Midbrain (tissue), 1 donor: Measurements from ENCODE around the gene C12orf56.
"Not testable (repeated sequence)": the region's sequence is repeated elsewhere in the genome, so short reads cannot be mapped to it uniquely, and the experiment has no call there.

ENCODE experiments used
- DNase-seq: peaks from one replicate; lab custom pipeline; 2025; lab: John Stamatoyannopoulos, UW

The C12orf56 gene

GRCh38 chr12:64304571-64304970 is 86.0 kb downstream of the C12orf56 start:
- DNase-seq, result no peak

- DNase-seq, result no peak
Observed at GRCh38 chr12:64299628-64300027, 90.9 kb downstream of the C12orf56 start.

GRCh38 chr12:64296301-64296700 is 94.3 kb downstream of the C12orf56 start:
- no peak for DNase-seq

- no peak for DNase-seq
Observed at GRCh38 chr12:64293654-64294364, 96.7 kb downstream of the C12orf56 start.

GRCh38 chr12:64293174-64293573 is 97.4 kb downstream of the C12orf56 start:
- DNase-seq, result not testable (repeated sequence)

- no peak for DNase-seq
Observed at GRCh38 chr12:64286521-64286920, 104.0 kb downstream of the C12orf56 start.

- DNase-seq, result no peak
Observed at GRCh38 chr12:64284256-64284655, 106.3 kb downstream of the C12orf56 start.

- no peak for DNase-seq
Observed at GRCh38 chr12:64278421-64278820, 112.1 kb downstream of the C12orf56 start.

- DNase-seq, result no peak
Observed at GRCh38 chr12:64273527-64274403, 116.8 kb downstream of the C12orf56 start.

- no peak for DNase-seq
Observed at GRCh38 chr12:64270411-64270810, 120.1 kb downstream of the C12orf56 start.

- DNase-seq, result no peak
Observed at GRCh38 chr12:64269161-64269560, 121.4 kb downstream of the C12orf56 start.

- DNase-seq, result no peak
Observed at GRCh38 chr12:64268409-64268808, 122.1 kb downstream of the C12orf56 start.

- DNase-seq, result no peak
Observed at GRCh38 chr12:64265839-64266238, 124.7 kb downstream of the C12orf56 start.

GRCh38 chr12:64261813-64262212 is 128.7 kb downstream of the C12orf56 start:
- DNase-seq, result no peak

- DNase-seq, result no peak
Observed at GRCh38 chr12:64258576-64258975, 132.0 kb downstream of the C12orf56 start.

- peak; percentile 75 for DNase-seq
Observed at GRCh38 chr12:64256166-64256800, 134.3 kb downstream of the C12orf56 start.

- DNase-seq, result no peak
Observed at GRCh38 chr12:64255249-64255648, 135.3 kb downstream of the C12orf56 start.

GRCh38 chr12:64253356-64253755 is 137.2 kb downstream of the C12orf56 start:
- DNase-seq, result no peak

- peak; percentile 43 for DNase-seq
Observed at GRCh38 chr12:64252681-64253080, 137.9 kb downstream of the C12orf56 start.

- no peak for DNase-seq
Observed at GRCh38 chr12:64243809-64244208, 146.7 kb downstream of the C12orf56 start.

- no peak for DNase-seq
Observed at GRCh38 chr12:64240781-64241180, 149.8 kb downstream of the C12orf56 start.

- no peak for DNase-seq
Observed at GRCh38 chr12:64237382-64237781, 153.2 kb downstream of the C12orf56 start.

GRCh38 chr12:64236549-64236948 is 154.0 kb downstream of the C12orf56 start:
- no peak for DNase-seq
